Measurements from ENCODE around the gene TMEM114. TPM values are rescaled to one million over a fixed set of nuclear protein-coding genes. Genes with fewer than 3 reads are reported as not detected.
"Not testable (repeated sequence)": the region's sequence is repeated elsewhere in the genome, so short reads cannot be mapped to it uniquely, and the experiment has no call there.

Gene TMEM114
- polyA plus RNA-seq, 10 donors, result not detected

- no peak for DNase-seq
Observed at GRCh38 chr16:8575399-8575798, 14.9 kb downstream of the TMEM114 start.

DNA sequence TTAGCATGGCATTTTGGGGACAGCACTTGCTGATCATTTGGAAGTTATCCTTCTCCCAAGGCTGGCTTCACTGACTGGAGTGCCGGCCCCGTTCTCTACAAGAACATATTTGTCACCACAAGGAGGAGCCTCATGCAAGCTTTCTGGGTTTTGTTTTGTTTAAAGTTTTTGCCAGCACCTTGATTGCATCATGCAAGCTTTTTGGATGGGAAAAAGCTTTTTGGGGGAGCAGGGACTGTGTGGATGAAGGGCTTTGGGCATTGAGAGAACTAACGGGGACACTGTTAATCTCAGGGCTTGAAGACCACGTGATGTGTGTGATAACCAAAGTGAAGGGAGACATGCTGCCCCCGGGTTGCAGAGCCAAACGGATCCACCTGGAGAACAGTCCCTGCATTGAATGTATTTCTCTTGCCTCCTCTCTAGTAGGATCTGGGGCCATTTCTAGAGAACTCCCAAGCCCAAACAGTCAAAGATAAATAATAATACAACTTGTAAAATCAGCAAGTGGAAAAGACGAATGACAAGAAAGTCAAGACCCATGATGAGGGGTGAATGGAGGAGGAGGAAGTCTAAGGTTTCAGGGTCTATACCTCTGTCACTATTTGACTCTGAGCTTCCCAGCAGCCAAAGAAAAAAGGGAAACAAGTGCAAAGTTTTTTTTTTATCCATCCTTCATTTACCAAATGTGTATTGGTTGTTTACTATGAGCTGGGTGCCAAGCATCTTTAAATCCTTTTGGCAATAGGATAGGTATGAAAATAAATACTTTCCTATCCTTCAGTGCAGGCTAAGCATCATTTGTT, 17.2 kb downstream of the TMEM114 start:
- peak in 1 of 3 donors; percentile 49 for DNase-seq

- DNase-seq, result no peak
Observed at GRCh38 chr16:8572063-8572918, 18.0 kb downstream of the TMEM114 start.

DNA sequence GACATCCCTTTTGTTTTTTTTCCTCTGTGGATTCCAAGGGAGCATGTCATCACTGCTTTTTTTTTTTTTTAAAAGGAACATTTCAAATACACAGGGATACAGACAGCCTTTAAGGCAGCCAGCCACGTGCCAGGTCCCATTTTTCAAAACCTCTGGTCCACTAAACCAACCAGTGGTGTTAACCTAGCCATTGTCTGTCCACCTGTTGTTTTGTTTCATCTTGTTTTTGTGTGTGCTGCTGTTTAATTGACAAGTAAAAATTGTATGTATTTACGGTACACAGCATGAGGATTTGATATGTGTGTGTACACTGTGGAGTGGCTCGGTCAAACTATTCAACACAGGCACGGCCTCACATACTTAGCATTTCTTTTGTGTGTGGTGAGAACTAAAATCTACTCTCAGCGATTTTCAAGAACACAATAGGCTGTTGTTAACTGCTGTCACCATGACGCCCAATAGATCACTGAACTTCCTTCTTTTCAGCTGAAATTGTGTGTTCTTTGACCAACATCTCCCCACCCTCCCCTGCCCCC, 19.2 kb downstream of the TMEM114 start:
- DNase-seq, result peak in 1 of 3 donors; percentile 28

GRCh38 chr16:8570393-8570792, 19.9 kb downstream of the TMEM114 start:
- not testable (repeated sequence) for DNase-seq

DNA sequence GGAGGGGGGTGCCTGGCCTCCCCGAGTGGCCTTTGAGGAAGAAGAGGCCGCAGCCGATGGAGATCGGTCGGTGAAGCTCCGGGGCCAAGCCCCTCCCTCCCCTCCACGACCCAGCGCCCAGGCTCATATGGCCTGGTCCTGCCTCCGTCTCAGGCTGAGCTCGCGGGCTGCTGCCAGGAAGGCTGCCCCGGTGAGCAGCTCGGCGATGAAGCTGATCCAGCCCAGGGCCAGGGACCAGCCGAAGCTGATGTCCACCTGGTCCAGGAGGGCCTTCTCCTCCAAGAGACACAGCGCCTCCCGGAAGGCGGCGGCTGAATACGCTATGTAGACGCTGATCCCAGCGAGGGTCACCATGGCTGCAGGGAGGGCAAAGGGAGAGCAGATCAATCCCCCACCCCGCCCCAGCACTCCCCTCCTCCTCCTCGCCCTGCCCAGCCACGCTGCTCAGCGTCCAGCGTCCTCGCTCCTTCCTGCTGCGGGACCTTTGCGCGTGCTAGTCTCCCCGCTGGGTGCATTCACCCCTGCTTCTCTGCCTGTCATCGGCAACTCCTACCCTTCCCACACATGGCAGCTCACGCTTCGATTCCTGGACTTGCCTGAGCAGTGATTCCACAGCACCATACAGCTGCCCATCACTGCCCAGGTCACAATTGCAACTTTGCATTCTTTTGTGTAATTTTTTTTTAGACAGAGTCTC, 20.5 kb downstream of the TMEM114 start:
- no peak for DNase-seq

- DNase-seq, result no peak
Observed at GRCh38 chr16:8568231-8568617, 22.1 kb downstream of the TMEM114 start.

GRCh38 chr16:8567355-8568230, 22.7 kb downstream of the TMEM114 start:
- DNase-seq, result peak; percentile 79 to 88 (median 80)

- peak in 1 of 3 donors; percentile 16 for DNase-seq
Observed at GRCh38 chr16:8565498-8565897, 24.8 kb downstream of the TMEM114 start.

- no peak for DNase-seq
Observed at GRCh38 chr16:8564934-8565345, 25.4 kb downstream of the TMEM114 start.

GRCh38 chr16:8563944-8564540, 26.3 kb downstream of the TMEM114 start:
- DNase-seq, result not testable (repeated sequence)

DNA sequence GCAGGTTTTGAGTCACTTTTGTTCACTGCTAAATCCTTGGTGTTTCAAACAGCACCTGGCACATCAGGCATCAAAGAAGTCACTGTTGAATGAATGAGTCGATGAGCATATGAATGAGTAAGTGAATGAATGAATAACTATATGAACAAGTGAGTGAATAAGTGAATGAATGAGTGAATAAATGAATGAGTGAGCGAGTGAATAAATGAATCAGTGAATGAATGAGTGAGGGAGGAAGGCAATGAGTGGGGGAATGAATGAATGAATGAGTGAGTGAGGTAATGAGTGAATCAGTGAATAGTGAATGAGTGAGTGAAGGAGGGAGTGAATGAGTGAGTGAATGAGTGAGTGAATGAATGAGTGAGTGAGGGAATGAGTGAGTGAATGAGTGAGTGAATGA, 28.8 kb downstream of the TMEM114 start:
- DNase-seq, result no peak

DNA sequence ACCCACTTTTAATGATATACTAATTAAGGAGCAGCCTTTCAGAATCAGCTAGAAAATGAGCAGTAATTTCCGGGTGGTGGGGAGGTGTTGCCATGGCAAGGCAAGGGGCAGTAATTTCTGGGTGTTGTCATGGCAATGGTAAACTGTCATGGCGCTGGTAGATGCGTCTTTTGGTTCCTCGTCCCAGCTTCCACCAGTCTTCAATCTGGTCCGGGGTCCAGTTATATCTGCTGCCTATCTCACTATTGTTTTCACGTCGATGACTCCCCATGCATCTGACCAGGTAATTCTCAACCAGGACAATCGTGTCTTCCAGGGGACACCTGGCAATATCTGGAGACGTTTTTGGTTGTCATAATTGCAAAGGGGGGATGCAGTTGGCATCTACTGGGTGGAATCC, 34.9 kb downstream of the TMEM114 start:
- no peak for DNase-seq

DNA sequence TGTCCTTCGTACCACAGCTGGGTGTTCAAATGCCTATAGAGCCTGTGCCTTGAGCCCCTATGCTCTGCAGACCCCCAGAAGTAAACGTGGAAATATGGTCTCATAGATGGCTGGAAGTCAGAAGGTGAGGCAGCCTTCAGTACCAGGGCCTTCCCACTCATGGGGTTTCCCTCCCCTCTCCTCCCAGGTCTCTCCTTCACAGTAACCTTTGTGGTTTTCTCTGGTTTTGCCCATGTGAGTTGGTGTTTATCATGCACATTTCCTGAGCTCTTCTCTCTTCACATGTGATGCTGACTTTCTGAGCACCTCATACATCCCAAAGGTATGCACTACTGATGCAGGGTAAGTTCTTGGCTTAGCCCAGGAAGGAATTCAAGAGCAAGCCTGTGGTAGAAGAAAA, 35.4 kb downstream of the TMEM114 start:
- DNase-seq, result no peak

- DNase-seq, result no peak
Observed at GRCh38 chr16:8554022-8554421, 36.3 kb downstream of the TMEM114 start.

DNA sequence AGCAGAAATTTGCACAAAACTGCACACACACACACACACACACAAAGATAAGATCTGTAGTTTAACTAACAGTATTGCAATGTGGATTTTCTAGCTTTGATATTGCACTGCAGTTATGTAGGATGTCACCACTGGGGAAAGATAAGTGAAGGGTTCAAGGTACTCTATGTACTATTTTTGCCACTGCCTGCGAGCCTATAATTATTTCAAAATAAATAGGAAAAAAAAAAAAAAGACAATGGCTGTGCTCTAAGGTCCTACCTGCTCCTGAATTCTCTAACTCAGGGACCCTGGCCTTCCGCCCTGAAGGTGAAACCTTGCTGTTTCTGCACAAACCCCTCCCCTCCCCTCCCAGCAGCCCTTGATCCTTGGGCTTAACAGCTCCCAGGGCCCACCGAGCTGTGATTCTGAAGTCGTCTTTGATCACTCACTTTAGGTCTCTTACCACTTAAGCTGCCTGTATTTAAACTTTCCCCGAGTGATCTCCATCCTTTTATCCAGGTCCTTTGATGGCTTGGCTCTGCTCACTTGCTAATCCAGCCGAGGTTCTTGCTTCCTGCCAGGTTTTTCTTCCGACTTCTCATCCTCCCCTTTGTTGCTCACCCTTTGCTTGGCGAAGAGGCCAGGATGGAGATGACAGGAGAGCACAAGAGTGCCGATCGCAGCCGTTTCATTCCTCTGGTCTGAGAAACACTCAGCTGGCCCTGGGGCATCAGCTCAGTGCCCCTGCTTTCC, 37.7 kb downstream of the TMEM114 start:
- no peak for DNase-seq

DNA sequence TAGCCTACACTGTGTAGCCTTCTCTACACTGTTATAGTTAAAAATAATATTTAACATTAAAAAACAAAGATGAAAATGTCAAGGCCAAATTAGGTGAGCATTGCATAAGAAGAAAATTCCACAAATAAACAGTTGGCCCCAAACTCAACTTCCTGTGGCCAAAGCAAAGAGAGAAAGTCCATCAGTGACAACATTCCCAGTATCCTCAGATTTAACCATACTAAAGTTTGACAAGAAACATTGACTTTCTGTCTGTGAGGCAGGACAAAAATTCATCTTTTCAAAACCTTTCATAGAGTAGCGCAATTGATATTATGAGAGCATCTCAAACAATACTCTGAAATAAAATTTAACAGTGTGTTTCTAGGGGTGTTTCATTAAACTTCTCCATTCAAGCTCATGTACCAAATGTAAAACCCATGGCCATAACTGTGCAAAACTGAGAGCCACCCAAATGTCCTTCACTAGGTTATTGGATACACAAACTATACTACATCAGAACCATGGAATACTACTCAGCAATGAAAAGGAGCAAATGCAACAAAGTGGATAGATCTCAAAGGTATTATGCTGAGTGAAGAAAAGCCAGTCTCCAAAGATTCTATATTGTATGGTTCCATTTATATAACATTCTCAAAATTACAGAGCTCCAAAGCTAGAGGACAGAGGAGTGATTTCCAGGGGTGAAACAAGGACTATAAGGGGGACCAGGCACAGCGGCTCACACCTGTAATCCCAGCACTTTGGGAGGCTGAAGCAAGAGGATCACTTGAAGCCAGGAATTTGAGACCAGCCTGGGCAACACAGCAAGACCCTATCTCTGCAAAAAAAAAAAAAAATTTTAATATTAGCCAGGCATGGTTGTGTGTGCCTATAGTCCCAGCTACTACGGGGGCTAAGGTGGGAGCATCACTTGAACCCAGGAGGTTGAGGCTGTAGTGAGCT, 38.7 kb downstream of the TMEM114 start:
- no peak for DNase-seq

- no peak for DNase-seq
Observed at GRCh38 chr16:8550728-8551387, 39.5 kb downstream of the TMEM114 start.

Measured in muscle of back (tissue), 11 donors.